SK-N-SH (cell line): ENCODE measurements around the gene WDTC1. TPM values are rescaled to one million over a fixed set of nuclear protein-coding genes. Genes with fewer than 3 reads are reported as not detected.

ENCODE experiments used
- CTCF ChIA-PET: fragments of 300-600, 350-600 bp; formaldehyde crosslinking; extraction: SDS; loops from one replicate; lab custom pipeline; 2021; lab: Yijun Ruan, JAX
- POLR2A ChIA-PET: fragments of 350-600 bp; sonication (Branson Sonifier 250); formaldehyde crosslinking; extraction: SDS; loops from one replicate; lab custom pipeline; 2020; ENCODE audit warnings: antibody characterized with exemption, inconsistent platforms; lab: Yijun Ruan, JAX
- DNase-seq: peaks from one replicate; pipeline ENCODE4 v3.0.0; 2012
- H2AFZ ChIP-seq: fragments of 200-600 bp; sonication (generic); 2 replicates; pipeline ENCODE4 v1.8.1; 2016; ENCODE audit warnings: antibody characterized with exemption, mild to moderate bottlenecking, low read depth
- H3F3A ChIP-seq: fragments of 200-600 bp; sonication (generic); replicated peaks from 2 replicates; pipeline ENCODE3; 2016; ENCODE audit warnings: antibody characterized with exemption, mild to moderate bottlenecking; ENCODE audit not compliant: insufficient read depth
- H3K27ac ChIP-seq, 2 experiments: fragments of 200-500 bp in 1 of 2; fragments of 200-600 bp in 1 of 2; sonication (Bioruptor generic) in 1 of 2; sonication (generic), shearing (Covaris generic) in 1 of 2; 2 replicates each; pipeline versions ENCODE4 v1.5.1 to v1.6.1; 2014 to 2016; ENCODE audit warnings: low read depth in 2 of 2, inconsistent platforms in 1 of 2, low read length in 1 of 2, mild to moderate bottlenecking in 1 of 2, mixed read lengths in 1 of 2
- H3K27me3 ChIP-seq: fragments of 200-600 bp; sonication (generic), shearing (Covaris generic); 2 replicates; pipeline ENCODE4 v1.6.1; 2016; ENCODE audit warnings: mixed run types; ENCODE audit not compliant: insufficient read depth
- H3K36me3 ChIP-seq, 2 experiments: fragments of 200-500 bp in 1 of 2; fragments of 200-600 bp in 1 of 2; sonication (Bioruptor generic) in 1 of 2; sonication (generic) in 1 of 2; replicated peaks in 1 of 2; 2 replicates each; pipeline versions ENCODE3 to v1.5.1; 2014 to 2016; ENCODE audit warnings: low read length in 1 of 2, mild to moderate bottlenecking in 1 of 2; ENCODE audit not compliant: insufficient read depth in 2 of 2, control insufficient read depth in 1 of 2
- H3K4me1 ChIP-seq, 2 experiments: fragments of 200-500 bp in 1 of 2; fragments of 200-600 bp in 1 of 2; sonication (Bioruptor generic) in 1 of 2; sonication (generic), shearing (Covaris generic) in 1 of 2; 2 replicates each; pipeline versions ENCODE4 v1.5.1 to v1.6.1; 2014 to 2016; ENCODE audit warnings: low read depth in 1 of 2, low read length in 1 of 2, mixed run types in 1 of 2; ENCODE audit not compliant: insufficient read depth in 2 of 2, control insufficient read depth in 1 of 2
- H3K4me2 ChIP-seq: fragments of 200-600 bp; sonication (generic), shearing (Covaris generic); 2 replicates; pipeline ENCODE4 v1.6.1; 2017; ENCODE audit warnings: mixed run types
- H3K4me3 ChIP-seq, 2 experiments: fragments of 200-500 bp in 1 of 2; fragments of 200-600 bp in 1 of 2; sonication (Bioruptor generic) in 1 of 2; sonication (generic), shearing (Covaris generic) in 1 of 2; 2 replicates each; pipeline versions ENCODE4 v1.5.1 to v1.8.1; 2014 to 2016; ENCODE audit warnings: low read depth in 2 of 2, inconsistent platforms in 1 of 2, low read length in 1 of 2, mild to moderate bottlenecking in 1 of 2, mixed read lengths in 1 of 2, moderate library complexity in 1 of 2
- H3K79me2 ChIP-seq: fragments of 200-600 bp; sonication (generic); 2 replicates; pipeline ENCODE4 v1.8.1; 2017; ENCODE audit warnings: mild to moderate bottlenecking; ENCODE audit not compliant: insufficient read depth
- H3K9ac ChIP-seq: fragments of 200-600 bp; sonication (generic); 2 replicates; pipeline ENCODE4 v1.6.1; 2017; ENCODE audit warnings: mixed run types
- H3K9me2 ChIP-seq: fragments of 200-600 bp; sonication (generic); 2 replicates; pipeline ENCODE4 v1.6.1; 2017; ENCODE audit warnings: mixed run types
- H3K9me3 ChIP-seq: fragments of 200-600 bp; sonication (generic); 2 replicates; pipeline ENCODE4 v1.6.1; 2017; ENCODE audit warnings: mixed run types, mild to moderate bottlenecking, moderate library complexity
- H4K20me1 ChIP-seq: fragments of 200-600 bp; sonication (generic); 2 replicates; pipeline ENCODE4 v1.6.1; 2017; ENCODE audit warnings: mild to moderate bottlenecking, mixed run types; ENCODE audit not compliant: insufficient read depth
- CHD2 ChIP-seq: fragments of 150-350 bp; IDR thresholded peaks from 2 replicates; pipeline ENCODE4 v1.6.1; 2018; ENCODE audit warnings: low read length; ENCODE audit not compliant: partially characterized antibody
- EP300 ChIP-seq, 2 experiments: IDR thresholded peaks; 2 replicates each; pipeline versions ENCODE4 v1.4.0 to v1.6.1; 2012; ENCODE audit warnings: borderline replicate concordance in 1 of 2, low read depth in 1 of 2, low read length in 1 of 2
- EZH2phosphoT487 ChIP-seq: fragments of 200-600 bp; sonication (generic); IDR thresholded peaks from 2 replicates; pipeline ENCODE4 v1.6.1; 2017; ENCODE audit warnings: low read depth, mixed run types, mild to moderate bottlenecking, antibody characterized with exemption, moderate library complexity, borderline replicate concordance
- FOSL2 ChIP-seq: IDR thresholded peaks from 2 replicates; pipeline ENCODE4 v1.4.0; 2012; ENCODE audit warnings: low read depth, mild to moderate bottlenecking, moderate library complexity, borderline replicate concordance
- FOXJ3 ChIP-seq: sonication (generic); formaldehyde crosslinking; IDR thresholded peaks from 2 replicates; pipeline ENCODE4 v1.5.1; 2020; ENCODE audit warnings: mild to moderate bottlenecking, missing genetic modification reagents
- GATA2 ChIP-seq: sonication (generic); formaldehyde crosslinking; IDR thresholded peaks from 2 replicates; pipeline ENCODE4 v1.5.0; 2020; ENCODE audit warnings: mild to moderate bottlenecking, missing genetic modification reagents
- IRF3 ChIP-seq: fragments of 150-350 bp; IDR thresholded peaks from 2 replicates; pipeline ENCODE4 v1.6.1; 2016; ENCODE audit warnings: mild to moderate bottlenecking, low read depth, low read length
- JUND ChIP-seq: IDR thresholded peaks from 2 replicates; pipeline ENCODE4 v1.4.0; 2012
- MAX ChIP-seq: IDR thresholded peaks from 2 replicates; pipeline ENCODE4 v1.4.0; 2012; ENCODE audit warnings: low read depth
- MXI1 ChIP-seq: IDR thresholded peaks from 2 replicates; pipeline ENCODE4 v1.6.1; 2012; ENCODE audit warnings: mild to moderate bottlenecking, low read depth, low read length, improper control_type of control experiment
- NRF1 ChIP-seq: IDR thresholded peaks from 2 replicates; pipeline ENCODE4 v1.6.1; 2012; ENCODE audit warnings: low read depth, mild to moderate bottlenecking, low read length
- POLR2AphosphoS5 ChIP-seq: IDR thresholded peaks from 2 replicates; pipeline ENCODE4 v1.6.1; 2012; ENCODE audit warnings: low read depth, low read length
- RAD21 ChIP-seq: IDR thresholded peaks from 2 replicates; pipeline ENCODE4 v1.6.1; 2012; ENCODE audit warnings: mild to moderate bottlenecking, low read length
- RCOR1 ChIP-seq: fragments of 150-350 bp; IDR thresholded peaks from 2 replicates; pipeline ENCODE4 v1.6.1; 2017; ENCODE audit warnings: antibody characterized with exemption, low read length
- RFX5 ChIP-seq: IDR thresholded peaks from 2 replicates; pipeline ENCODE4 v1.6.1; 2012; ENCODE audit warnings: mild to moderate bottlenecking, improper control_type of control experiment, low read length
- RXRA ChIP-seq: IDR thresholded peaks from 2 replicates; pipeline ENCODE4 v1.4.0; 2012; ENCODE audit warnings: low read depth, mild to moderate bottlenecking, borderline replicate concordance
- SMC3 ChIP-seq: IDR thresholded peaks from 2 replicates; pipeline ENCODE4 v1.6.1; 2012; ENCODE audit warnings: low read depth, low read length, improper control_type of control experiment
- TAF1 ChIP-seq: IDR thresholded peaks from 2 replicates; pipeline ENCODE4 v1.6.1; 2012; ENCODE audit warnings: low read depth, mild to moderate bottlenecking, low read length, moderate library complexity, borderline replicate concordance
- ZBTB33 ChIP-seq: IDR thresholded peaks from 2 replicates; pipeline ENCODE4 v1.4.0; 2012; ENCODE audit warnings: low read depth, borderline replicate concordance
- WGBS: methylation state at CpG from one replicate; pipeline ENCODE4 v1.1.6; 2017; ENCODE audit warnings: low lambda C conversion rate; 5-methylcytosine and 5-hydroxymethylcytosine counted together
- polyA plus RNA-seq, 3 experiments: library from polyadenylated mRNA; depleted of rRNA; stranded (reverse); fragments of >200 nt; gene quantifications; 2 replicates each; pipeline ENCODE4 v1.2.3, GENCODE V29; 2012
- TF ChIP-seq, protein P1 (sequence below): IDR thresholded peaks from 2 replicates; pipeline ENCODE4 v1.4.0; 2012; ENCODE audit warnings: low read depth, borderline replicate concordance

The WDTC1 gene
- polyA plus RNA-seq, 1 of the 3 experiments (the other 2 are of a cell fraction) = 12.0 TPM

DNA sequence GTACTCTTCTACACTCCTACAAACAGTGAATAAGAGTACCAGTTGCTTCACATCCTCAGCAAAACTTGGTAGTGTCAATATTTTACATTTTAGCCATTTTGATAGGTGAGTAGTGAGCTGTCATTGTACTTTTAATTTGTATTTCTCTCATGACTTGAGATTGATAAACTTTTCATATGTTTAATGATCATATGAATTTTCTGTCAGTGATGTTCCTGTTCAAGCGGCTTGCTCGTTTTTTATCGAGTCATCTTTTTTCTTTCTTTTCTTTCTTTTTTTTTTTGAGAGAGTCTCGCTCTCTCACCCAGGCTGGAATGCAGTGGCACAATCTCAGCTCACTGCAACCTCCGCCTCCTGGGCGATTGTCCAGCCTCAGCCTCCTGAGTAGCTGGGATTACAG lies 17.0 kb upstream of the WDTC1 start:
- Histone ChIP-seq H3K9ac (no peak overlapping the region), H3K9me3 (no peaks in the 10 kb centered on the region), H3K79me2 (no peaks in the 10 kb centered on the region), H3K4me1 (no peaks in the 10 kb centered on the region), H3K9me2 (no peaks in the 10 kb centered on the region), H3K36me3 (no peaks in the 10 kb centered on the region), H3K4me2 (no peak overlapping the region), H3K27ac (no peak overlapping the region), H4K20me1 (no peaks in the 10 kb centered on the region), H3K4me3 (no peak overlapping the region), H2AFZ (no peak overlapping the region), H3F3A (no peaks in the 10 kb centered on the region)
- 74% methylated on average over 6 of the region's 6 CpGs for WGBS
- ChIA-PET CTCF (interaction anchor here (1.0 to 1.6 kb wide), 3 partner anchors 9 to 67 kb away, joined by 3 read pairs; no protein-coding TSS in a partner anchor), POLR2A (interaction anchor here (0.6 kb wide), 1 partner anchor 8 kb away, joined by 3 read pairs; no protein-coding TSS in a partner anchor)
- no peak for DNase-seq
- TF ChIP-seq EP300 (IDR thresholded peaks at IDR 0.05; ENCODE audit: borderline replicate concordance in 1 of 2, low read depth in 1 of 2, low read length in 1 of 2) (no peak), EZH2phosphoT487 (no peak), JUND (no peak), RXRA (no peak), ZBTB33 (no peak), FOXJ3 (CRISPR knock-in tag) (no peak), RFX5 (no peak), MXI1 (no peak), CHD2 (no peak), IRF3 (no peak), GATA2 (CRISPR knock-in tag) (no peak), SMC3 (no peak), MAX (no peak)
- TF ChIP-seq, protein P1, sequence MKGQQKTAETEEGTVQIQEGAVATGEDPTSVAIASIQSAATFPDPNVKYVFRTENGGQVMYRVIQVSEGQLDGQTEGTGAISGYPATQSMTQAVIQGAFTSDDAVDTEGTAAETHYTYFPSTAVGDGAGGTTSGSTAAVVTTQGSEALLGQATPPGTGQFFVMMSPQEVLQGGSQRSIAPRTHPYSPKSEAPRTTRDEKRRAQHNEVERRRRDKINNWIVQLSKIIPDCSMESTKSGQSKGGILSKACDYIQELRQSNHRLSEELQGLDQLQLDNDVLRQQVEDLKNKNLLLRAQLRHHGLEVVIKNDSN = no peak
- TF ChIP-seq, all 33 proteins: peak for 0
- H3K27me3 ChIP-seq = no peaks in the 10 kb centered on the region

- H3K27me3 ChIP-seq = no peaks in the 10 kb centered on the region
- no peak overlapping the region for H3K27ac ChIP-seq
- H3K79me2 ChIP-seq = no peaks in the 10 kb centered on the region
- no peak overlapping the region for H3K4me3 ChIP-seq
- no peaks in the 10 kb centered on the region for H3K4me1 ChIP-seq
- H3K9me2 ChIP-seq = no peaks in the 10 kb centered on the region
- H4K20me1 ChIP-seq = no peaks in the 10 kb centered on the region
- H3K4me2 ChIP-seq = no peak overlapping the region
- POLR2A ChIA-PET = no interaction called here
- DNase-seq = no peak
- WGBS = 59% methylated on average over 3 of the region's 3 CpGs
- H3K9ac ChIP-seq = no peak overlapping the region
- CTCF ChIA-PET = interaction anchor here (0.9 kb wide), 1 partner anchor 20 kb away, joined by 3 read pairs; no protein-coding TSS in a partner anchor
- no peaks in the 10 kb centered on the region for H3K36me3 ChIP-seq
- H3F3A ChIP-seq = no peaks in the 10 kb centered on the region
- no peaks in the 10 kb centered on the region for H3K9me3 ChIP-seq
- H2AFZ ChIP-seq = no peak overlapping the region
- TF ChIP-seq TAF1 (no peak), CHD2 (no peak), GATA2 (CRISPR knock-in tag) (no peak), RAD21 (no peak), NRF1 (no peak), POLR2AphosphoS5 (no peak), RFX5 (no peak), ZBTB33 (no peak), FOSL2 (no peak), RCOR1 (no peak)
- TF ChIP-seq, protein P1 = no peak
These were observed 15.7 kb upstream of the WDTC1 start for GRCh38 chr1:27218736-27219135.
